ENCODE results near the gene MEIS2.

MEIS2 gene

DNA sequence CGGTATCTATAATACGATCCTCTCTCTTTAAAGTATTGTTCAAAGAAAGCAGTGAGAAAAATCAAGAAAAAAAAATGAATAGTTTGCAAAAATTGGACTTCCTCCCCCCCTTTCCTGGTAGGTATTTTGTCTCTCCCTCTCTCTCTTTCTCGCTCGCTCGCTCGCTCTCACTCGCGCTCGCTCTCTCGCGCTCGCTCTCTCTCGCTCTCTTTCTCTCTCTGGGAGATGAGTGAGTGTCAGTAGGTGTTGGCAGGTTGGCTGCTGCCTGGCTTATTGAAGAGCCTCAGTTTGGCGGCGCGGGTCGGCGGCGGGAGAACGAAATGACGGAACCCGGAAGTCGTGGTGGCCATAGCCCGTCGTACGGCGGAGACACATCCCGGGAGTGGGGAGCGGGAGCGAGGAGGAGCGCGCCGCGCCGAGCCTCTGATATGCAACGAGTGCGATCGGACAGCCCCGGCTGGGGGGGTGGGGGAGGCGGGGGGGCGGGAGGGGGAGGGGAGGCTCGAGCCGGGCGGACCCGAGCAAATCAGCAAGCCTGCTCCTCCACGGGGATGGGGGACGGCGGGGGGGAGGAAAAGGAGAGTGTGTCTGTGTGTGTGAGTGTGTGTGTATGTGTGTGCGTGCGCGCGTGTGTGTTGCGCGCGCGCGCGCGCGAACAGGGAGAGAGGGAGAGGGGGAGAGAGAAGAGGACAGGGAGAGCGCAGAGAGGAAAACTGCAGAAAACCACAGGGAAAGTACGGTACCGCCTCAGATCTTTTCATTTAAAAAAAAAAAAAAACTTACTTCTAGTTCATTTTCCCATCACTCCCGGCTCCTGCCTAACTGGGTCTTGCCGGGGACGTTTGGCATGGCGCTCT lies at the start of gene MEIS2:
TSS of gene MEIS2 (minus strand) at position 441 of the 857 bp plus-strand sequence. CDS start 1,083 bp downstream, outside the sequence.
- no peak for DNase-seq

DNA sequence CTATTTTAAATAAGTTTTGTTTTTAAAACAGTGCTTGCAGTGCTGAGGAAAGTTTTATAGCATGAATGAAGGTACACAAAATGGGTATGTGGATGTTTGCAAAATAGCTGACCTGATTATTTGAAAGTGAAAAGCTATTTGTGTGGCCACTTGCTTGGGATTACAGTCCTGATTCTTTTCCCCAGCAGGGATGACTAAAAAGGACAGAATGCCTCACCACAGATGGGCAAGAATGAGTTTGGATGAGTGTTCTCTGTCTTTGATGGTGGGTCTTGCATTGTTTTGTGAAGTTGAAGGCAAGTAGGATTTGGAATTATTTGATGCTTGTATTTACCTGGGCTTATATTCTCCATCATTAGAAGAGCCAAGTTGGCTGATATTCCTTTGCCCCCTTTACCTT lies 48.8 kb upstream of the MEIS2 start:
- DNase-seq = no peak

DNA sequence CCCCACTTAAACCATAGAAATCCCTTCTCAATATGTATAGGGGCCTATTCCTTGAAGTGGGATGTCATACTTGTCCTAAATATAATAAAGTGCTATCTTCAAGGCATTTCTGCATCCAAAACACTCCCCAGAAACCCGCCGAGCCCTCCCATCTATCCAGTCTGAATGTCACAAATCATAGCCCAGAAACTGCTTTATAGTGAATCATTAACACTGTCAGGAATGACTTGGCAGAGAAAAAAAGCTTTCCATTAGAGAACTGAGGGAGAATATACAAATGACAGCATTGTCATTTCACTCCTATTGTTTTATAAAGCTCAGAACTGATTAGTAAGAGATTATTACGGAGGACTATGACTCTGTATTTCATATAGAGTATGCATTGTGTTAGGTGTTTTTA lies 48.4 kb upstream of the MEIS2 start:
- DNase-seq = no peak

DNA sequence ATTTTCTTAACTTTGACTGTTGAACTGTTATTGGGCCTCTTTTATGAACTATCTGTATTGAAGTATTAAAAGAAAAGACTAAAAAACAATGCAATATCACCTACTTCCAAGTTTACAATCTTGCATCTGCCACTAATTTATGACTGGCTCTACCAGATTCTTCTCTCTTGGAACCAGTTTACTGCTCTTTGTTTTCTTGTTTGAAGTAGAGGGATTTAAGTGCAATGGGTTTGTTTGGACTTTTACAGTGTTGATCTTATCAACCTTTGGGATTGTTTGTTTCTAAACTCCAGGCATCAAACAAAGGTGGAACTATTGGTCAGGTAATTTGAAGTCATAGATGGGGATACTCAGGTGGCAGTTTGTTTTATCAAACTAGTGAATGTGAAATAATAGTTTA lies 43.0 kb upstream of the MEIS2 start:
- DNase-seq = no peak

DNA sequence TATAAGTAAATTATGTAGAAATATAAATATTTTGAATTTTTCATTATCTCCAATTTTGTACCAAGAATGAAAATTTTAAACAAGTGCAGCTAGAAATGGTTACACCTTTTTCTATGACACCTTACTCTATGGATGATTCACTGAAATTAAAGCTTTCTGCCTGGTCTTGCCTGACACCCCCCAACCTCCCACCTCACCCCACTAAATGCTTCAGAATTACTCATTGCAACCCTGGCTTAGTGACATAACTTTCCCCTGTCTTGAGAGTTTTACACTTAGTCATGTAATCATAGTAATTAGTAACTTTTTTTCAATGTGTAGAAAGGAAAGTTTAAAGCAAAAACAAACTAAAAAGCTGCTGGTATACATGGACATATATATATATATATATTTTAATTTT lies 42.0 kb upstream of the MEIS2 start:
- DNase-seq = no peak

DNA sequence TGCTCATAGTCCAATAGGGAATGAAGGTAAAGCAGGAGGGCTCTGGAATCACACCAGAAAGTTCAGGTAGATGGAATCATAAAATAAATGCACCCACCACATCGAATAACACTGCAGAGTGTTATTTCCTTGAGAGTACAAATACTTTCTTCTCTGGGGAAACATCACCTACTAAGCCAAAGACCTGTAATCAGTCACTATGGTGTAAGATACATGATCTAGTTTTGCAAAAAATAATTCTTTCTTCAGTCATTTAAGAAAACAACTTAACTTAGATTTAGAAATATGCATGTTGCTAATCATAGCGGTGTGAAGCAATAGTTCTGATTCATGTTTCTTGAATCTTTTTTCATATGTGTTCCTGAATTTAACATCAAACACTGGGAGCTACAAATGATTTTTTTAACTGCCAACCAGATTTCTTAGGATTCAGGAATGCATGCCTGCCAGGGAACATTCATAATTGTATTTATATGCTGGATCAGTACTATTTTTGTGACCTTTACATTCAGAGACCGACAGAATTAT lies 40.2 kb upstream of the MEIS2 start:
- DNase-seq = no peak

DNA sequence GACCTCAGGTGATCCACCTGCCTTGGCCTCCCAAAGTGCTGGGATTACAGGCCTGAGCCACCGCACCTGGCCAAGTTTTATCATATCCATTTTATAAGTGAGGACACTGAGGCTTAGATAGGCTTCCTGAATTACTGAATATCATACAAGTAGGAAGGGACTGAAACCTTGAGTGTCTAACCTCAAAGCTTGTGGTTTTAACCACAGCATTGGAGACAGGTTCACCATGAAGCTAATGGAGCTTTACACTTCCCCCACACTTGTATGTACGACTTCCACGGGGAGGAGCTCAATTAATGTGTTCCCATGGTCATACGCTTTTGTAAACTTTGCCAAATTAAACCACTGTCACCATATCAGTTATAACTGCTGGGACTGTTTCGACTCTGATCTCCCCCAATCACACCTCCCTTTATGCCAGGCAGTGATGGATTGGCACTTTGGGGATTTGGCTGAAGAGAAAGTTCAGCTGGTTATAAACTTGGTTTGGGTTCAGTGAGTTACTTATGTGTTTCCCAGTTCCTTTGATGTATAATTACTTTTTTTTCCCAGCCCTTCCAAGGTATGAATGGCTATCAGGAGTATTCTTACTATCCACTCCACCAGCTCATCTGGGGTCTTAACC lies 38.4 kb upstream of the MEIS2 start:
- DNase-seq = no peak

DNA sequence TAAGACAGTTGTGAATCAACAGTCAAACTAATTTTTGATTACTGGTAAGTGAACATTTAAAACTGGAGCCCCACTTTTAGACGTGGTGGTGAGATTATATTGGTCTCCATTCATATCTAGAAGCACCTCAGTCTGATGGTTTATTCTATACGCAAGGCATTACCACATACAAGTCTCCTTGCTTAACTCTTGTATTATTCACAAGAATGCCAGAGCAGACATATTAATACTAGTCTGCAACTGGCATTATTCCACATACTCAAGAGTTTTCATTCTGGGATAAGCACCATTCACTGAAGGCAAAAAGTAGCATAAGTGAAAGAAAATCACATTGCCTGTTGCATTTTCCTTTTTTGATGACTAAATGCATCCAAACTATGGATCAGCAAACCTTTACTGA lies 36.9 kb upstream of the MEIS2 start:
- no peak for DNase-seq

DNA sequence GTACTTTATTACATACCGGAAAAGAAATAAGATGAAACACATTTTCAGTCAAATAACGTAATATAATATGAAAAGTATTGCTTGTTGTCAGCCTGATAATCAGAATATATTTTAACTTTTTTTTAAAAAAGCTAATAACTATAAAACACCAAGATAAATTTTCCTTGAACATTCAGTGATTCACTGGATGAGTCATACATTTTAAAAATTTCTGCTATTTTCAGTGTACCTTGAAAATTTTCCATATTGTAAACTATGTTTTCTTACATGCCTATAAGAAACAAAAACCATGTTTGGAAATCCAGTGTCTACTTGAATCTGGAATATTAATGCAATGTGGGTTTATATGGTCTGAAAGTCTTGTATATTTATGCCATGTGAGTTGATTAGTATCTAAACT lies 36.3 kb upstream of the MEIS2 start:
- no peak for DNase-seq

DNA sequence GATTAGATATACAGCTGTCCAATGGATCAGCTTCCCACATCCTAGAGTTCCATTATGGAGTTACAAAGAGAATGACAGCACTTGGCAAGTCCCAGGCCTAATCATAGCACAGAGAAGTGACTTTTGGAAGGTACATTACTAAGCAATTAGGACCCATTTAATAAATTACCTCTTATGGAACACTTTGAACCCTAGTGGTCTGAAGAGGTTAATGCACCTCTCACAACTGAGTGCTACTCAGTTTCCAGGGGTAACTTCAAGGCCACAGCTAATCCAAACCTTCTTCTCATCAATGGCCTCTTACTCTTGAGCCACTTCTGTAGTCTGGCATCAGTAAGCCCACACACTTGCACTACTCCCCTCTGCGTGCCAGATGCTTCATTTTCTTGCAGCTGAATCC lies 34.9 kb upstream of the MEIS2 start:
- DNase-seq = no peak

DNA sequence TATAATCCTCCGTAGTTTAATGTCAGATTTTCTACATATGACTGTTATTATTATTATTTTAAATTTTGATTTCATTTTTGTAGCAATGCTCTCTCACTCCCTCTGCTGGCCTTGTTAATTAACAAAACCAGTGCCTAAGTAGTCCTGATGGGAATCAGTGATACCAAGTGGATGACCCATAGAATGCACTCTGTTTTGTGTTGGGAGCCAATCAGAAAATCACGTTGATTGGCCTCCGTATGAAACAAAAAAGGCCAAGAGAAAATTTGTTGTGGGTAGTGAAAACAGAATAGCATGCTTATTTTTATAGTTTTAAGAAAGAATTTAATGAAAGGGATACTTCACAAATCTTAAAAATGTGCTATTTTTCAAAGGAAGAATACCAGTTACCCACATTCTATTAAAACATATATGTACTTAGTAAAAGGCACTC lies 34.4 kb upstream of the MEIS2 start:
- DNase-seq = no peak

DNA sequence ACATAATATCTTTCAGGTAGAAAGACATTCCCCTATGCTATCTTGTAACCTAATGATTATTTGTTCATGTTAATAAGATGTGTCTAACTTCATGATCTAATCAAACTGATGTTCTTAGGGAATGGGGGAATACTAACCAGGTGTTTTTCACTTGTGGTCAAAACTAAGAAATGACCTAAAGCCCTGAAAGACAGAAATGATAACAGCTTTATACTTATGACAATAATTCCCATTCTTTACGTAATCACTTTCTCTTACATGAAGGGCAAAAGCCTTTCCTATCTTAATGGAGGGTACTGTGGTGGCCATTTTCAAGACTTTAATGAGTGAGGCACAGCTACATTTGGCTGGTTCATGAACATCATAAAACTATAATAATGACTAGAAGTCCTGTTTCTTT lies 33.9 kb upstream of the MEIS2 start:
- no peak for DNase-seq

DNA sequence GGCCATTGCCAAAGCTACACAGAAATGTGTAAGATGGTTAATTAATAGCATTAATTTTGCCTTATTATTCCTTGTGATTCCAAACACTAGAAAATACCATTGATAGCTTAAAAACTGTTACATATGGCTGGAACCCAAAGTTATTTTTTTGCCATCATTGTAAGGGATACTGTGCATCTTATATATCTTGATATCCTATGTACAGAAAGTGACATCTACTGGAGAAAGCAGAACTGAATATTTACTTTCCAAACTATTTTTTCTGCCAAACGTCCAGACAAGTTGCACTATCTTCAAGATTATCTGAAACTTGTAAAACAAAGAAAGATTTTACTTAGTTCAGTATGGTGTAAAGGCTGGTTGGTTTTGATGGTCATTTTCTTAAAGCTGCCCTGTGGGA lies 33.3 kb upstream of the MEIS2 start:
- DNase-seq = no peak

DNA sequence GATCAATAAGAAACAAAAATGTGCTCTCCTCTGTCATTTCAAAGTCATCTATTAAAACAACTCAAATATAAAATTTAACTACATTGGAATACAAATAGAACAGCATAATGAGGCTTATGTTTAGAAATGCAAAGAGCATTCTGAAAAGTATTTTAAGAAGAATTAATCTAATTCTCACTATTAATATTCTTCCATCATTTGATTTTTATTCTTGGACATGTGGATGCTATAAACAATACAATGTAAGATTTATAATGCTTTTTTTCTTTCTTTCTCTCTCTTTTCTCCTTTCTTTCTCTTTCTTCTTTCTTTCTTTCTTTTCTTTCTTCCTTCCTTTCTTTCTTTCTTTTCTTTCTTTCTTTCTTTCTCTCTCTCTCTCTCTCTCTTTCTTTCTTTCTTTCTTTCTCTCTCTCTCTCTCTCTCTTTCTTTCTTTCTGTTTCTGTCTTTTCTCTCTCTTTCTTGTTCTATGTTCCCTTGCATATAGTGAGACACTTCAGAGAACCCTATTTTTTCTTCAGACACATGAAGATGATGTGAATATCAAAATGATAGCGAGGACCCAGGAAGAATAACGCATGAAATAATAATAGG lies 32.6 kb upstream of the MEIS2 start:
- DNase-seq = no peak

DNA sequence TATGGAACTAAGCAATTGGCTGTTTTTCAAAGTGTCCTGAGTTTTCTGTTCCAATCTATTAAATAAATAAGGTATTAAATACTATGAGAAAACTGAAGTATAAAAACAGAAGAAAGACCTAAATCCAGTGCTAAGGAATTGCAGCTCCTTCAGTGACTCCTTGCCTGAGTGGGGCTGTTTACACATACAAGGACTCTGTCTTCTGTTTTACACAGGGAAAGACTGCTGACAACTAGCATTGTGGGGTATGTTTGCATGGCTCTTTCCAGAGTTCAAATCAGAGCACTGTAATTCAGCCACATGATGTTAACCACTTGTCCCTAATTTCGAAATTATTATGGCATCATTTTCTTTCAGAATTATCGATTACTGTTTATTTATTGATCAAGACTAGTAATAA lies 31.3 kb upstream of the MEIS2 start:
- no peak for DNase-seq

DNA sequence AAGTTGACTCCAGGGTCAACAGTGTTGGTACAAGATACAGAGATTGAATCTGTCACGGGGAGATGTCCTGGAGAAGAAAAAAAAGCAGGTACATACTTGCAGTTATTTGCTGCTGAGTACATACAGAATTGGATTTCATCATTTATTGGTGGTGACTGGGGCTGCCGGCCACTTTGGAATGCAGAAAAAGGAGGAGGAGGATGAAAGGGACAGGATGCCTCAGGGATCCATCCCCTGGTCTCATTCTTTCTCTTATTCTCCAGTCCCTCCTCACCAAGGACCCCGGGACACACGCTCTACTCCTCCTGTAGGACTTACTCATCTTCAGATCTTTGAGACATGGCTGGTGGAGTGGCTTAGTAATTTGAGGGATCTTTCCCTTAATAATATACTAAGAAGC lies 30.0 kb upstream of the MEIS2 start:
- no peak for DNase-seq

DNA sequence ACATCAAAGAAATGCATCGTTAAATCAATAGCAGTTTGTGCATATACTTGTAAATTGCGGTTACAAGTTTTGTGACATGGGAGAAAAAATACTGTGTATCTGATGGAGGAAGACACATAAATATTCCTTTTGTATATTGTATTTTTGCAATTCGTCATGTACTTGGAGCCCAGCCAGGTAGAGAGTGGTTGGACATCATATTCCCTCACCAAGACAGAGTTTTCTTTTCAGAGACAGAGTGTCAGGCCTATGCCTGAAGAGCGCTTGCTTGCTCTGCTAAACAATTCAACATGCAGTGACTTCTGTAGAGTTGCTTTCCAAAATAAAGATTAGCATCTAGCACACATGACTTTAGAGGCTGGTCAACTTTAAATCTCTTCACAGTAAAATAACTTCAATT lies 24.8 kb upstream of the MEIS2 start:
- DNase-seq = no peak

DNA sequence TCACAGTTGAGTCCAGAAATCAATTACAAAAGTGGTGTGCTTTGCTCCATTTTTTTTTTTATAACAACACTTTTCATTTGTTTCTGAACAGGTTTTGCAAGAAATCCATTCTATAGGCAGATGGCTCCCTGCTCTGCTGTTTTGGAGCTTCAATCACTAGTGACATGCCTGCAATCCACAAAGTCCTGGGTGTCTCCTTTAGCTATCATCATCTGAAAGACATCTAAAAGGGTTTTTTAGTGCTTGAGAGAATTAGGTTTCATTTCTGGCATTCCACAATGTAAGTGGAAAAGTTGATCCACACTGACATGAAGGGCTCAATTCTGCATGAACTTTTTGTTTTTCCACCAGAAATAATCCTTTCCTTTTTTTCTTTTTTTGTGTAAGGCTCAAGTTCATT lies 24.0 kb upstream of the MEIS2 start:
- no peak for DNase-seq

DNA sequence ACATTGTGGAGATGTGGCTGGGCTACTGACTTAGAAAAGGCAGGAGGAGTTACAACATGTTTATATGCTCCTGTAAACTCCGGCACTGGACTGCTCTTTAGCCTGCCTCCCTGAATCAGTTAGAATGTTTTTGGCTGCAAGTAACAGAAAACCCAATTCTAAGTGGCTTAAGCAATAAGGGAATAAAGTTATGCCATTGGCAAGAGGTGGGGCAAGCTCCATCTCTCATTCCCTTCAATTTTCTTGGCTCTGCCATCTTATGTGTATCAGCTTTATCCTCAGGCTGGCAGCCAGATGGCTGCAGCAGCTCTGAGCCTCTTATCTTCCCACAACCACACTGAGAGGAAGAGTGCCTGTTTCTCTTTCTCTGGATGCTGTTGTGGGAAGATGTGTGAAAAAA lies 22.4 kb upstream of the MEIS2 start:
- DNase-seq = no peak

DNA sequence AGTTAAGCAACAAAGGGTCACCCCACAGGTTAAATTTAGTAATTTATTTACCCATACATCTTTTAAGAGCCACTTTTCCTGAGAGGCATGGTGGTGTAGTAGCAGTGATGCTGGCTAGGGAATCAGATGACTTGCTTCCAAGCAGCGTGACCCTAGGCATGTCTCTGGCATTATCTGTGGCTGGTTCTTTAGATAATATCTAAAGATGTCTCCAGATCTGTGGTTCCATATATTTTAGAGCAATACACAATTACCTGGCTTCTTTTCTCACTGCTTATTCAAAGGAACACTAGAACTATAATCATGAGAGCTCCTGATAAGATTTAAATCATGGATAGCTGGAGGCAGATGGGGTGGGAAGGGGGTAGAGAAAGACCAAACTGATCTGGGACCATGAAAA lies 21.1 kb upstream of the MEIS2 start:
- DNase-seq = no peak

DNA sequence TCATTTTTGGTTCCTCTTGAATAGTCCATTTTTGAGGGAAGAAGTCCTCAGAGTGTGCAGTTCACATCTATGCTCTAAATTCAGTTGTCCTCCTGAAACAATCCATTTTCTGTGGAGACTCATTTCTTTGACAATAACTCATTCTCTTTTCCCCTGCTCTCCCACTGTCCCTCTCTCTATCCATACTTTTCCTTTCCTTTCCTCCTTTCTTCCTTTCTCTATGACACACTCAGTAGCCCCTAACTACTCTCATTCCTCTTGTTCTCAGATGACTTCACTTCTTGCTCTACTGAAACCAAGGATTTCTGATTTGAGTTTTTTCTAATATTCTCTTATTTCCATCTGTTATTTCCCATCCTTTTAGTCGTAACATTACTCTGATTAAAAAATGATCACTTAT lies 16.7 kb upstream of the MEIS2 start:
- DNase-seq = no peak

DNA sequence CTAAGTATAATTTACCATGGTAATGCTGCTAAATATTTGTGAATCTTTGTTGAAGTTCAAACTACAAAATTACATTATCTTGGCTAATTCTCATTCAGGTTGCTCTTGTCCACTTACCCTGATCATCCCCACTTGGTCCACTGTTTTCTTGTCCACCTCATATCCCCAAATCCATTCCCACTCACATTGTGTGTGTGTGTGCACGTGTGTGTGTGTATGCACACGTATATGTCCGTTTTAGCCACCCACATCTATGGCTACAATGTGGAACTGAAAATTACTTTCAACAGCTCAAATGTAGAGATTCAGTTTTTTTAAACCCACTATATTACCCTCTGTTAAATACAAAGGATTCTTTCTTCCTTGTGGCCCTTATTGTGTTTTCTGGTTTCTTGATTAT lies 15.2 kb upstream of the MEIS2 start:
- no peak for DNase-seq

DNA sequence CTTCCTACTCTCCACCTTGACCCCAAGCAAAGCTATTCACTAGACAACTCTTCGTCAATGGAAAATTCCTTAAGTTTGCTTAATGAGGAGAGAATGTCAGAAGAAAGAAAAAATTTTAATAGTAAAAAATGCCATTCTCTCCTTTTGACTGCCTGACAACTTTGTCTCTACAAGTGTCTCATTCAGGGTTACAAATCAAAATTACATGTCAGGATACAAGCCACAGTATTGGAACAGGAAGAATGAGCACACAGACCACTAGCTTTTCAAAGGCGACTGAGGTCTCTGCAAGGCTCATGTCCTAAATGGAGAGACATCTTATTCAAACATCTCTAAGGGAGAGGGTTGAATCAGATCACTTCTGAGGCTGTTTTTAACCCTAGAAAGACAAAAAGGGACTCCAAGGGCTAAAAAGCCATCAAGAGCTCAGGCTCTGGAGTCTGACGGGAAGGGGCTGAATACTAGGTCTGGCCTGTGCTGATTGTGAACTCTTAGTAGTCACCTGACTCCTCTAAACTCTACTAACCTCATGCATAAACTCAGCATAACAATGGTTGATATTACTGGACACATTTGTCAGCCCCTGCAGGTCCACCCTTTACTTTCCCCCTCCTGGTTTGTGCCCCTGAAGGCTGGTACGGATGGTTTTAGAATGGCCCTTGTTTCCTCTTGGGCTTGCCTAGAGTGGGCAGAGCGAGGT lies 12.8 kb upstream of the MEIS2 start:
- no peak for DNase-seq

DNA sequence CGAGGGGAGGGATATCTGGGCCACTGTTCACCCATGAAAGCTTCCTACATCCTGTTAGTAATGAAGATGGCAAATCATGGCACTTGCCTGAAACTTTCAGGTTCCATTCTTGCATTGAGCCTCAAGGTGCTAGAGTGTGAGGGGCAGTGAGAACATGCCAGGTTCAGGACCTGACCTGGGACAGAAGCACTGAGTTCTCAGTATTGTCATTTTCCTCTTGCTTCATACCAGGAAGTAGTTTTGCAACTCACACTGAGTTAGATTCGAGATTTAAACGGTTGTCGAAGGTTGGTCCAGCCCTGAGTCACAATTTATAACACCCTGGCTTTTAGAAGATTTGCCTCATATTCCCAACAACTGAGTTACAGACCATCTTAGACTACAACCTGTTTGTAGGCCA lies 11.8 kb upstream of the MEIS2 start:
- no peak for DNase-seq
